ENCODE results near the gene IL18RAP. TPM values are rescaled to one million over a fixed set of nuclear protein-coding genes. Genes with fewer than 3 reads are reported as not detected.

Gene IL18RAP
- total RNA-seq, 4 donors from 2014 or later: 4.2 to 6.8 (median 4.9) TPM

GRCh38 chr2:102489646-102490045, 66.7 kb downstream of the IL18RAP start:
- Histone ChIP-seq H3K27me3 (no peaks in the 10 kb centered on the region), H3K9me3 (no peaks in the 10 kb centered on the region), H3K4me1 (no peaks in the 10 kb centered on the region), H3K36me3 (no peaks in the 10 kb centered on the region), H3K27ac (no peak overlapping the region), H3K4me3 (no peak overlapping the region)
- TF ChIP-seq POLR2A (IDR thresholded peaks at IDR 0.05) (no peak), CTCF (IDR thresholded peaks at IDR 0.05) (no peak)
- DNase-seq: no peak

- no peak for DNase-seq
- Histone ChIP-seq H3K27me3 (no peaks in the 10 kb centered on the region), H3K4me3 (no peak overlapping the region), H3K4me1 (no peaks in the 10 kb centered on the region), H3K36me3 (no peaks in the 10 kb centered on the region), H3K27ac (no peak overlapping the region), H3K9me3 (no peaks in the 10 kb centered on the region)
- TF ChIP-seq CTCF (IDR thresholded peaks at IDR 0.05) (no peak), POLR2A (IDR thresholded peaks at IDR 0.05) (no peak)
These were observed 69.0 kb downstream of the IL18RAP start for GRCh38 chr2:102492006-102492405.

- no peak for TF ChIP-seq POLR2A (IDR thresholded peaks at IDR 0.05)
- no peak for TF ChIP-seq CTCF (IDR thresholded peaks at IDR 0.05)
- Histone ChIP-seq H3K4me3 (no peak overlapping the region), H3K27me3 (no peaks in the 10 kb centered on the region), H3K27ac (no peak overlapping the region), H3K4me1 (no peaks in the 10 kb centered on the region), H3K36me3 (no peaks in the 10 kb centered on the region), H3K9me3 (no peaks in the 10 kb centered on the region)
- DNase-seq: no peak
These were observed 71.6 kb downstream of the IL18RAP start for GRCh38 chr2:102494570-102494969.

- TF ChIP-seq CTCF (IDR thresholded peaks at IDR 0.05): no peak
- no peak for TF ChIP-seq POLR2A (IDR thresholded peaks at IDR 0.05)
- Histone ChIP-seq H3K27me3 (no peaks in the 10 kb centered on the region), H3K27ac (no peak overlapping the region), H3K9me3 (no peaks in the 10 kb centered on the region), H3K36me3 (no peaks in the 10 kb centered on the region), H3K4me3 (no peak overlapping the region), H3K4me1 (no peaks in the 10 kb centered on the region)
- DNase-seq: no peak
These were observed 75.5 kb downstream of the IL18RAP start for GRCh38 chr2:102498414-102498813.

GRCh38 chr2:102499558-102499957, 76.6 kb downstream of the IL18RAP start:
- TF ChIP-seq POLR2A (IDR thresholded peaks at IDR 0.05): no peak
- TF ChIP-seq CTCF (IDR thresholded peaks at IDR 0.05): no peak
- Histone ChIP-seq H3K36me3 (no peaks in the 10 kb centered on the region), H3K27ac (no peak overlapping the region), H3K4me3 (no peak overlapping the region), H3K27me3 (no peaks in the 10 kb centered on the region), H3K4me1 (no peaks in the 10 kb centered on the region), H3K9me3 (no peaks in the 10 kb centered on the region)
- DNase-seq: no peak

Small RNA genes within 50 kb of the gene (small RNA-seq; reads per million reads assigned to genes)
- 0 reads per million in 2 donors for gene MIR4772

Other genes with a start within 250 kb of the IL18RAP start
- gene IL1RL2, start 236.1 kb upstream of the IL18RAP start, total RNA-seq: 1 to 10 TPM in 1 of 4 donors, under 1 TPM in 1, not detected in 2; 0.57 to 2.5 TPM
- gene IL1RL1, start 111.6 kb upstream of the IL18RAP start, total RNA-seq: 10 to 100 TPM in 2 of 4 donors, 1 to 10 TPM in 2; 4.0 to 47.2 (median 15.9) TPM
- 10 to 100 TPM in 2 of 4 donors, 1 to 10 TPM in 2; 3.6 to 20.6 (median 12.9) TPM for gene IL18R1, start 67.4 kb upstream of the IL18RAP start, total RNA-seq
- not detected for gene SLC9A4, start 50.1 kb downstream of the IL18RAP start, total RNA-seq
- gene SLC9A2, start 196.4 kb downstream of the IL18RAP start, total RNA-seq: 10 to 100 TPM; 12.4 to 20.7 (median 20.0) TPM